Measurements from ENCODE around the gene SGK1.
"Not testable (repeated sequence)": the region's sequence is repeated elsewhere in the genome, so short reads cannot be mapped to it uniquely, and the experiment has no call there.

The SGK1 gene

DNA sequence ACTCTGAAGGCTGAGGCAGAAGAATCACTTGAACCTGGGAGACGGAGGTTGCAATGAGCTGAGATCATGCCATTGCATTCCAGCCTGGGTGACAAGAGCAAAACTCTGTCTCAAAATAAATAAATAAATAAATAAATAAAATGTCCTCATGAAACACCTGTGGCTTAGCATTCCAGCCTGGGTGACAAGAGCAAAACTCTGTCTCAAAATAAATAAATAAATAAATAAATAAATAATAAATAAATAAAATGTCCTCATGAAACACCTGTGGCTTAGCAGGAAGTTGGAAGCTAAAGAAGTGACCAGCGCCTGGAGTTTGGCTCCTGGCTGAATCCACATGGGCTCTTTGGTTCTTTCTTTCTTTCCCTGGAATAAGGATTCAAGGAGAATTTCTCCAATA is 104.5 kb downstream of the SGK1 start:
- not testable (repeated sequence) for DNase-seq, H3K4me3 Mint-ChIP-seq

DNA sequence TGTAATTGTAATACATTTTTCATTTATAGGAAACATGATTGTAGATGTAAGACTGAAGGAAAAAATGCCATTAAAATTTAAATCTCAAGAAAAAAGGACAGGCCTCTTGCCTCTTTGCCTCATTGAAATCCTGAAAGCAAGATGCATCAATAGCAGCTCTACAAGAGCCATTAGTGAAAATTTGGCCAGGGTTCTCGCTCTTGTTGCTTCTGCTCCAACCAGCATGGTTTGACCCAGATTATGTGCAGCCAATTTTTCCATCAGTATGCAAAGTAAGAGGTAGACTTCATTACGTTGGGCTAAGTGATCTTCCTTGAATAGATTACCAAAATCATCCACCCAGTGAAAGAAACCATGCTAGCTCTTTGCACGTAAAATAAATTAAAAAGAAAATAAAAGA is 106.6 kb downstream of the SGK1 start:
- DNase-seq (no peak), ATAC-seq (no peak)
- Mint-ChIP-seq H3K27ac (no peak overlapping the region), H3K4me3 (no peak overlapping the region), H3K4me1 (peaks cover 5% of the 10 kb centered on the region), H3K27me3 (no peaks in the 10 kb centered on the region), H3K9me3 (peaks cover 0 to under 1% of the 10 kb centered on the region in 2 donors)

More for the DNA sequence above, 104.5 kb downstream of the SGK1 start:
- peaks cover 15% of the 10 kb centered on the region for H3K4me1 Mint-ChIP-seq
- not testable (repeated sequence) for H3K27me3 Mint-ChIP-seq, H3K27ac Mint-ChIP-seq, H3K9me3 Mint-ChIP-seq, ATAC-seq

DNA sequence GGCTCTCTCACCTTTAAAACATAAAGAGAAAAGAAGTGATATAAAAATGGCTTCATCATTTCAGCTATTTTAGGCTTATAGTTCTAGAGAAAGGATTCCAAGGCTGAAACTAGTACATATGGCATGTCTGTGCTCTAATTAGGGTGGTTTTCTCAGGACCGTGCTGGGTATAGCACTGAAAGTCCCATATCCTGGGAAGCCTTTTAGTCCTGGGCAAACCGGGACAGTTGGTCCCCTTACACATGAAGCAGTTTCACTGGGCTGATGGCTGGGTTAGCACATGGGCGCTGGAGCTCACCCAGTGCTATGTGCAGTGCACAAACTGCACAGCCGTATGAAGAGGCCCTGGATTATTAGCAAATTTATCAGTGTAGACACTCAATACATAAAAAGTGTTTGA is 110.5 kb downstream of the SGK1 start:
- peaks cover 10 to 11% of the 10 kb centered on the region in 2 donors for H3K9me3 Mint-ChIP-seq
- H3K4me1 Mint-ChIP-seq: peaks cover 11% of the 10 kb centered on the region
- ATAC-seq (no peak), DNase-seq (no peak)
- H3K27me3 Mint-ChIP-seq: no peaks in the 10 kb centered on the region
- no peak overlapping the region for H3K4me3 Mint-ChIP-seq
- H3K27ac Mint-ChIP-seq: no peak overlapping the region

DNA sequence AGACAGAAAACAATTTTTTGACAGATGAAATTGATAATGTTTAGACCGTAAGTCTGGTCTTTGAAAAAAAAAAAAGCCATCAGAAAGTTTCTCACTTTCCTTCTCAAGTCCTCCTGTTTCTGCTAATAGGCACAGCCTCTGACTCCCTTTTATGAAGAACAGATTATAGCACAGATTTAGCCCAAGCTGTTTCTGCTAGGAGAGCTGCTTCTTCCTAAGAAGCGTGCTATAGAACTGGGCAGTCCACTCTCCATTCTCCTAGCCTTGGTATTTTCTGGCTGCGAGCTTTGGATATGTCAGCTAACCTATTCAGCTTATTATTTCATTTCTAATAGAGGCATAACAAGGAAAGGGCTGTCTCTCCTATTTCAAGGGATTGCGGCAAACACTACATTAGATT is 112.5 kb downstream of the SGK1 start:
- DNase-seq (no peak), ATAC-seq (no peak)
- H3K4me3 Mint-ChIP-seq: no peak overlapping the region
- H3K4me1 Mint-ChIP-seq: peaks cover 17% of the 10 kb centered on the region
- peaks cover 10 to 11% of the 10 kb centered on the region in 2 donors for H3K9me3 Mint-ChIP-seq
- H3K27me3 Mint-ChIP-seq: no peaks in the 10 kb centered on the region
- no peak overlapping the region for H3K27ac Mint-ChIP-seq

DNA sequence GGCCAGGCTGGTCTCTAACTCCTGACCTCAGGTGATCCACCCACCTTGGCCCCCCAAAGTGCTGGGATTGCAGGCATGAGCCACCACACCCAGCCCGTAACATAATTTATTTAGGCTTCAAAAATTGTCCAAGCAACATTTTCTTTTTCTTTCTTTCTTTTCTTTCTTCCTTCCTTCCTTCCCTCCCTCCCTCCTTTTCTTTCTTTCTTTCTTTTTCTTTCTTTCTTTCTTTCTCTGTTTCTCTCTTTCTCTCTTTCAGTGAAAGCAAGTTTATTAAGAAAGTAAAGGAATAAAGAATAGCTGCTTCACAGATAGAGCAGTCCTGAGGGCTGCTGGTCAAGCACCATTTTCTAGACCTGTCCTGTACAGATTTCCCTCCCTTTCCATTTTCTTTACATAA is 113.2 kb downstream of the SGK1 start:
- Mint-ChIP-seq H3K4me1 (peaks cover 12% of the 10 kb centered on the region), H3K9me3 (peaks cover 10 to 11% of the 10 kb centered on the region in 2 donors)
- H3K27ac Mint-ChIP-seq, H3K4me3 Mint-ChIP-seq, H3K27me3 Mint-ChIP-seq, ATAC-seq, DNase-seq: not testable (repeated sequence)

DNA sequence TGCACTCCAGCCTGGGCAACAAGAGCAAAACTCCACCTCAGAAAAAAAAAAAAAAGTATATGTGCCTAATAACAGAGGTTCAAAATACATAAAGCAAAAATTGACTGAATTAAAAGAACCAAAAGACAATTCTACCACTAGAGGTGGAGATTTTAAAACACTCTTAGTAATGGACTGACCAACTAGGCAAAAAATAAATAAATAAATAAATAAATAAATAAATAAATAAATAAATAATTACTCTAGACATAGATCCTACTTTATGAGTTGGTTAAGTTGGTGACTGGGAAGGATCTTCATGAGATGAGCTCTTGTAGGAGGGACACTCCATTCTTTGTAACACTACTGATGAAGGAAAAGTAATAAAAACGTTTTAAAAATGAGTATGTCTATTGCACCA is 113.9 kb downstream of the SGK1 start:
- ATAC-seq: no peak
- no peaks in the 10 kb centered on the region for H3K27me3 Mint-ChIP-seq

DNA sequence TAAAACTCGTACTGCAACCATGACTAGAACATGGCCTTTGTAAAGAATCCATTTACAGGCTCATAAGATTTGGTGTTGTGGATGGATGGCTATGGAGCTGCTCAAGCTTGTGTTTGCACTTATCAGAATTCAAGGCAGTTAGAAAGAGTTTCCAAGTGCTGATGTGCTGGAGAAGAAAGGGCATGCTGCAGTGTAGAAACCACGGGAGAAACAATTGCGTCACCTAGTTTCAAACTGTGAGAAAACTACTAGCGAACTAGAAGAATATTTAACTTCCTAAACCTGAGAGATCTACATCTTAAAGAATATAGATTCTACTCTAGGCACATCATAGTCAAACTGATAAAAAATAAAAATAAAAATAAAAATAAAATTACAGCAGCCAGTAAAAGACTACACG is 116.2 kb downstream of the SGK1 start:
- no peak overlapping the region for H3K27ac Mint-ChIP-seq
- peaks cover 10 to 11% of the 10 kb centered on the region in 2 donors for H3K9me3 Mint-ChIP-seq
- no peak for ATAC-seq
- no peak for DNase-seq
- no peak overlapping the region for H3K4me3 Mint-ChIP-seq
- H3K27me3 Mint-ChIP-seq: no peaks in the 10 kb centered on the region
- H3K4me1 Mint-ChIP-seq: peaks cover 19% of the 10 kb centered on the region

More for the DNA sequence above, 113.9 kb downstream of the SGK1 start:
- Mint-ChIP-seq H3K27ac (no peak overlapping the region), H3K4me1 (peaks cover 12% of the 10 kb centered on the region), H3K4me3 (no peak overlapping the region), H3K9me3 (peaks cover 10 to 11% of the 10 kb centered on the region in 2 donors)
- DNase-seq: no peak

DNA sequence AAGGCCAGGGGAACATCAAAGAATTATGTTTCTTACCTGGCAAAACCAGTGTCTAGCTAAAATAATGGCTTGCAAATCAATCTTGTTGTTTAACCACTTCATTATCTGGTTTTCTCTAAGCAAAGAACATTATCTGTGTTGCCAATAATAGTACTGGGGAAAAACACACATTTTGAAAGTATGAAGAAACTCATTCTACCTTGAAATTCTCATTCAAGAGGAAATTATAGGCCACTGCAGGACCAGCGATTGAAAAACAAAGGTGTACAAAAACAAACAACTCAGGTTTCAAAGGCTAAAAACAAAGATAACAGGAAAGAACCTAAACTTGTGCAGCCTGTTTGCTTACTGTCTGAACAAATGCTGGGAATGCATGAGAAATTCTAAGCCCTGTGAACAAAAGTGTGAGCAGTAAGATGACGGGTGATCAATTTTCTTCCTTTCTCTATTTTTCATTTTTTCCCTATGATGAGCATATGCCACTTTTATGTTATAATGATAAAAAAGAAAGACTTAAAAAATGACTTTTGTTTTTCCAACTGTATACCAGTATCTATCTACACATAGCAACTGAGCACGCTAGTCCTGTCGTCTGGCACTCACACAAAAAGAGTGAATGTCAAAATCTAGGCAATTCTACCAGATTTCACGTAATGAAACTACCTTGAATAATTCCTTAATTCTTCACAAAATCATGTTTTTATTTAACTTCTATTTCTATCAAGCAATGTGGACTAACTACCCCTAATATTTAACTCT is 117.9 kb downstream of the SGK1 start:
- Mint-ChIP-seq H3K27ac (no peak overlapping the region), H3K4me1 (peaks cover 24% of the 10 kb centered on the region), H3K27me3 (no peaks in the 10 kb centered on the region), H3K4me3 (no peak overlapping the region), H3K9me3 (peaks cover 10% of the 10 kb centered on the region in 2 donors)
- no peak for DNase-seq
- no peak for ATAC-seq

DNA sequence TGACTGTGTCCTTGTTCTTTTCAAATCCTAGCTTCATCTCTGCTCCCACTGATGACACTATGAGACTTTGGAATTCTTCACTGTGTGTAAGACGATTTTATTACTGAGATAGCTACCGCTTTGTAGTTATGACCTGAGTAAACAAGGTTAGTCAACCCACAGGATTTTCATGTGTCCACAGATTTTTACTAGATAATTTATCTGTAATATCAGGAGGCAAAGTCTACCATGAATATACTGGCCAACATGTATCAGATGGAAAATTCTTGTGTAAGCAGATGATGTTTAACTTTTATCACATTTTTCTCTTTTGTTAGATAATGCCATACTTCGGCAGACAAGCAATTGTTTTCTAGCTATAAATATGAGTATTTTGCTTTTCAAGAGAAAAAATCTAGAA is 119.8 kb downstream of the SGK1 start:
- Mint-ChIP-seq H3K4me3 (no peak overlapping the region), H3K27me3 (no peaks in the 10 kb centered on the region), H3K4me1 (peaks cover 26% of the 10 kb centered on the region), H3K9me3 (peaks cover 0 to 3% of the 10 kb centered on the region in 2 donors), H3K27ac (no peak overlapping the region)
- no peak for ATAC-seq
- no peak for DNase-seq

DNA sequence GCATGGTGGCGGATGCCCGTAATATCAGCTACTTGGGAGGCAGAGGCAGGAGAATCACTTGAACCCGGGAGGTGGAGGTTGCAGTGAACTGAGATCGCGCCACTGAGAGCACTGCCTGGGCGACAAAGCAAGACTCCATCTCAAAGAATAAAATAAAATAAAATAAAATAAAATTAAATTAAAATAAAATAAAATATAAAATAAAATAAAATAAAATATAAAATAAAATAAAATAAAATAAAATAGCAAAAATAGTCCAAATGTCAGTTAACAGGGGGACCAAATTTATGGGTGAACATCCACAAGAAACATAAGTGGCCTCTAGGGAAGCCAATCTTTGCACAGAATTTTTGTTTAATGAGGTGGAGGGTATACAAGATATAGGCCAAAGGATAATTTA is 120.2 kb downstream of the SGK1 start:
- not testable (repeated sequence) for H3K9me3 Mint-ChIP-seq, DNase-seq, H3K27ac Mint-ChIP-seq, H3K4me3 Mint-ChIP-seq, H3K27me3 Mint-ChIP-seq, ATAC-seq
- peaks cover 30% of the 10 kb centered on the region for H3K4me1 Mint-ChIP-seq

DNA sequence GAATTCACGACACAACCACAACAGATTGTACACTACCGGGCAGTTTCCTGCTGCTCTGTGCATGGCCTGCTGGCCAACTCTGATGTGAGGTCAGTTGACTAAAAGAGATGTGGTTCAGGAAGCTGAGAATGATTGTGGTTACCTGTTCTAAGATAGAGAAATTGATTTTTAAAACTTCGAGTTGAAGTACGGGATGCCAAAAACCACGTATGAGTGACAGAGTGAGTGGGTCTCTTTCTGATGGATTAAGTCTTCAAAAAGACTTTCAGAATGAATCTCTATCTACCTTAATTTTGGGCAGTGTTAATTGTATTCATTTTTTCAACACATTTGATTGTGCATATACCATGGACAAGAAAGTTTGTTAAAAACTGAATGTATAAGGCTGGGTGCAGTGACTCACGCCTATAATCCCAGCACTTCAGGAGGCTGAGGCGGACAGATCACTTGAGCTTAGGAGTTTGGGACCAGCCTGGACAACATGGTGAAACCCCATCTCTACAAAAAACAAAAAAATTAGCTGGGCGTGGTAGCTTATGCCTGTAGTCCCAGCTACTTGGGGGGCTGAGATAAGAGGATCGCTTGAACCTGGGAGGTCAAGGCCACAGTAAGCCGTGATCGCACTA is 121.2 kb downstream of the SGK1 start:
- Mint-ChIP-seq H3K4me1 (peaks cover 32% of the 10 kb centered on the region), H3K9me3 (no peaks in the 10 kb centered on the region), H3K27me3 (no peaks in the 10 kb centered on the region), H3K4me3 (peak overlapping the region; percentile 18 to 29), H3K27ac (peak overlapping the region; percentile 47 to 59)
- DNase-seq: peak in 1 of 2 donors; percentile 61
- ATAC-seq: peak; percentile 94

DNA sequence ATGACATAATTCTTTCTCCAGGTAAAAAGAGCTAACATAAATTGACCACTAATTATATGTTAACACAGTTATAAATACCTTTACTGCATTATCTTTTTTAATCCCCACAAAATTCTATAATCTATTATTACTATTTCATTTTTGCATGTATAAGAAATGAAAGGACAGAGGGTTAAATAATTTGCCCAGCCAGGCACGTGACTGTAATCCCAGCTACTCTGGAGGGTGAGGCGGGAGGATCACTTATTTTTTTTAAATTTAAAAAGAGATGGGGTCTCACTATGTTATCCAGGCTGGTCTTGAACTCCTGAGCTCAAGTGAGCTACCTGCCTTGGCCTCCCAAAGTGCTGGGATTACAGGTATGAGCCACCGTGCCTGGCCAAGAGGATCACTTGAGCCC is 121.9 kb downstream of the SGK1 start:
- H3K9me3 Mint-ChIP-seq: no peaks in the 10 kb centered on the region
- DNase-seq: no peak
- no peak overlapping the region for H3K27ac Mint-ChIP-seq
- no peak overlapping the region for H3K4me3 Mint-ChIP-seq
- H3K4me1 Mint-ChIP-seq: peaks cover 34% of the 10 kb centered on the region
- no peak for ATAC-seq
- no peaks in the 10 kb centered on the region for H3K27me3 Mint-ChIP-seq

DNA sequence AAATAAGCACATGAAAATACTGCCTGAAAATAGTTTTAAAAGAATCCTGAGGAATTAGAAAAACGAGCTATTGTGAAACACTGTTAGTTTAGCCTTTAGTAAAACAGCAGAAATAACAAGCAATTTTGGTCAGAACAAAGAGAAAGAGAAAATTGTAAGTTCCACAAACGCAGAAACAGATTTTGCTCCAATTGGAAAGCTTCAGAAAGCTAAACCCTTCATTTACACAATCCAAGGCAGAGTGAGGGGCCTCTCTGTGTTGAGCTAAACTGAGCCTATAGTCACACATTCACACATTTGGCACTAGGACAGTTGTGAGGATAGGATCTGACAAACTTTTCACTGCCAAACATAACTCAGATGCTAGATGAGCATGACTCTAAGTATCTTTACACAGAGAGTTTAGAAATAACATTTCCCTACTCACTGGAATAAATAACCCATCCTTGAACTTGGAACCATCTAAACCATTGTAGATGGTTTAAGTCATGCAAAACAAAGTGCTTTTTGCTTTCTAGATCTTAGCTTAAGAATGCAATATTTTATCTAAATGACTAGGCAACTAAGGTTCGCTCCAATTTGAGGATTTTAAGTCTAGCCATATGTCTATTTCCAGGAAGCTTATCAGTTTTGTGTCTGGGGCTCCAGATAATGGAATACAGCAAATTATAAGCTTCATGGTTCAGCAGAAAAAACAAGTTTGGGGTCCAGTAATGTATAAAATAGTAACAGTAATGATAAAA is 122.6 kb downstream of the SGK1 start:
- Mint-ChIP-seq H3K4me3 (no peak overlapping the region), H3K27ac (no peak overlapping the region), H3K27me3 (no peaks in the 10 kb centered on the region), H3K9me3 (no peaks in the 10 kb centered on the region), H3K4me1 (peaks cover 35% of the 10 kb centered on the region)
- ATAC-seq (no peak), DNase-seq (no peak)

DNA sequence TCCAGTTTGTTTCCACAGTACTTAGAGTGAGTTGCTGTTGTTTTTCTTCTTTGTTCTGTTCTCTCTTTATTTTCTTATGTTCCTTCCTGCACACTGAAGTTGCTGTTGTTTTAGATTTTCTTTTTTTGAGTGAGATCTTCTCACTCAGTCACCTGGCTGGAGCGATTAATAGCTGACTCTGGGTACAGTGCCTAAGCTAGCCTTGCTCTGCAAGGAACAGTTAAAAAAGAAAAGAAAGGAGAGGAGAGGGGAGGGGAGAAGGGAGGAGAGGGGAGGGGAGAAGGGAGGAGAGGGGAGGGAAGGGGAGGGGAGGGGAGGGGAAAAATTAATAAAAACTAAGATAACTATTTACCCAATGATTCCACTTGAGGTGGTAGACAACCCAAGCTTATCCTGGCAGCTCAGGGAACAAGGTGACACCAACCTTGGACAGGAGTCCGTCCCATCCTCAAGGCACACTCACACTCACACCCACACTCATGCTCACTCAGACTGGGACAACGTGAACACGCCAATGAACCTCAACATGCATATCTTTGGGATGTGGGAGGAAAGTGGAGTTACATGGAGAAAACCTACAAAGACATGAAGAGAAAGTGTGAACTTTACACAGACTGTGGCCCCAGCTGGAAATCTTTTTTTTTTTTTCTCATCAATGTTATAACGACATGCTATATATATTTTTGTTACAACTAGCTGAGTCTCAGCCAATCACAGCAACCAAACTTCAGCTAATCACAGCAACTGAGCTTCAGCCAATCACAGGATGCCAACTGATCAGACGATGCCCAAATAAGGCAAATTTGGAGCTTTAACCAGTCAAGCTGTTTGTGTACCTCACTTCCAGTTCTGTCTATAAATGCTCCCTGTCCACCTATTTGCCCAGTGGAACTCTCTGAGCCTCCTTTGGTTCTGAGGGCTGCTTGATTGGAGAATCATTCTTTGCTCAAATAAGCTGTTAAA is 124.1 kb downstream of the SGK1 start:
- H3K4me3 Mint-ChIP-seq: no peak overlapping the region

DNA sequence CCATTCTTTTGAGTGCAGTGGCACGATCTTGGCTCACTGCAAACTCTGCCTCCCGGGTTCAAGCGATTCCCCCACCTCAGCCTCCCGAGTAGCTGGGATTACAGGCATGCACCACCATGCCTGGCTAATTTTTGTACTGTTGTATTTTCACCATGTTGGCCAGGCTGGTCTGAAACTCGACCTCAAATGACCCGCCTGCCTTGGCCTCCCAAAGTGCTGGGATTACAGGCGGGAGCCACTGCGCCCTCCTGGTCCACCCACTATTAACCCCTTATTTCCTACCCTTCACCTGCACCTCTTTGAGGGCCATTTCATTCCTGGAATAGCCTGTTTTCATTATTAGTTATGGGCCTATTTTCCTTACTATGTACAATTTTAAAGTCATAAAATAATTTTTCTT is 125.3 kb downstream of the SGK1 start:
- not testable (repeated sequence) for H3K27me3 Mint-ChIP-seq, DNase-seq, H3K4me3 Mint-ChIP-seq, ATAC-seq, H3K9me3 Mint-ChIP-seq
- peaks cover 35% of the 10 kb centered on the region for H3K4me1 Mint-ChIP-seq
- H3K27ac Mint-ChIP-seq: peak overlapping the region in 1 of 2 donors; percentile 72

More for the DNA sequence above, 124.1 kb downstream of the SGK1 start:
- H3K4me1 Mint-ChIP-seq: peaks cover 35% of the 10 kb centered on the region
- no peak overlapping the region for H3K27ac Mint-ChIP-seq
- DNase-seq: no peak
- no peak for ATAC-seq
- no peaks in the 10 kb centered on the region for H3K9me3 Mint-ChIP-seq
- no peaks in the 10 kb centered on the region for H3K27me3 Mint-ChIP-seq
